CD4-positive, alpha-beta T cell (primary cell): ENCODE results near the gene TBX4. TPM values are rescaled to one million over a fixed set of nuclear protein-coding genes. Genes with fewer than 3 reads are reported as not detected.

Experiments
- ATAC-seq: fragments of 200-7000 bp; cut with Tn5 transposase; one replicate; pipeline ENCODE4 v1.10.0; 2022; ENCODE audit warnings: mild to moderate bottlenecking; ENCODE audit not compliant: poor library complexity
- CTCF ChIA-PET: fragments of 350-600 bp; sonication (Branson Sonifier 250); formaldehyde crosslinking; loops from one replicate; lab custom pipeline; 2021; ENCODE audit warnings: antibody characterized with exemption, inconsistent platforms; lab: Charles Lee
- POLR2A ChIA-PET: fragments of 350-600 bp; sonication (Branson Sonifier 250); formaldehyde crosslinking; loops from one replicate; lab custom pipeline; 2021; ENCODE audit warnings: antibody characterized with exemption, inconsistent platforms; lab: Charles Lee
- DNase-seq, 14 experiments: peaks; one replicate each; pipeline ENCODE4 v3.0.0-alpha.2; 2013 to 2020; ENCODE audit warnings: mixed read lengths in 2 of 14
- H3K27ac ChIP-seq, 2 donors: one replicate each; pipeline versions ENCODE4 v1.5.1 to v1.7.0; 2013; ENCODE audit warnings: low read length in 2 of 2, low read depth in 1 of 2, mild to moderate bottlenecking in 1 of 2
- H3K27me3 ChIP-seq, 2 experiments: 1 replicate in 1 of 2; 2 replicates in 1 of 2; pipeline versions ENCODE4 v1.6.1 to v1.7.0; 2013; ENCODE audit warnings: low read length in 2 of 2, control low read depth in 1 of 2, mild to moderate bottlenecking in 1 of 2, moderate library complexity in 1 of 2; ENCODE audit not compliant: insufficient read depth in 2 of 2, control insufficient read depth in 1 of 2
- H3K36me3 ChIP-seq: one replicate; pipeline ENCODE4 v1.6.1; 2013; ENCODE audit warnings: low read length, control low read depth; ENCODE audit not compliant: insufficient read depth
- H3K4me1 ChIP-seq: one replicate; pipeline ENCODE4 v1.6.1; 2013; ENCODE audit warnings: low read length, control low read depth; ENCODE audit not compliant: insufficient read depth
- H3K4me3 ChIP-seq: one replicate; pipeline ENCODE4 v1.5.1; 2013; ENCODE audit warnings: mild to moderate bottlenecking, low read length, moderate library complexity
- H3K9me3 ChIP-seq, 2 experiments: 1 replicate in 1 of 2; 2 replicates in 1 of 2; pipeline versions ENCODE4 v1.6.1 to v1.7.0; 2013; ENCODE audit warnings: low read length in 2 of 2, mild to moderate bottlenecking in 2 of 2, control low read depth in 1 of 2, moderate library complexity in 1 of 2; ENCODE audit not compliant: control insufficient read depth in 1 of 2, insufficient read depth in 1 of 2
- H3K27ac Mint-ChIP-seq: one replicate; pipeline ENCODE4 v1.8.0; 2020; ENCODE audit warnings: mixed read lengths
- H3K27me3 Mint-ChIP-seq: one replicate; pipeline ENCODE4 v1.8.0; 2021; ENCODE audit warnings: mixed read lengths
- H3K36me3 Mint-ChIP-seq: one replicate; pipeline ENCODE4 v1.8.0; 2021; ENCODE audit warnings: low read depth, mixed read lengths
- H3K4me1 Mint-ChIP-seq: one replicate; pipeline ENCODE4 v1.8.0; 2021; ENCODE audit warnings: low read depth, mixed read lengths
- H3K4me3 Mint-ChIP-seq: one replicate; pipeline ENCODE4 v1.8.0; 2020; ENCODE audit warnings: mild to moderate bottlenecking, mixed read lengths
- H3K9me3 Mint-ChIP-seq: one replicate; pipeline ENCODE4 v1.8.0; 2020; ENCODE audit warnings: mixed read lengths
- intact Hi-C, 2 experiments: fragments of 100-400 bp; cut with DNase I in 1 of 2; cut with micrococcal nuclease in 1 of 2; formaldehyde crosslinking; loops; one replicate each; pipeline versions ENCODE4 v1.15.1 to v1.9.0; 2023 to 2025; cut with DNase I, micrococcal nuclease
- total RNA-seq, 174 experiments: library from RNA in 2 of 174; stranded (reverse) in 2 of 174; gene quantifications; one replicate each; pipeline ENCODE4 v1.2.3 and lab custom pipeline; 2021 to 2026
- TF ChIP-seq, protein P1 (sequence below): fragments of 200-600 bp; IDR thresholded peaks from one replicate; pipeline ENCODE4 v1.8.0; 2022; ENCODE audit warnings: antibody characterized with exemption, mild to moderate bottlenecking

Gene TBX4
- total RNA-seq, 2 experiments from 2014 or later = not detected

GRCh38 chr17:61511480-61512182 is 59.4 kb downstream of the TBX4 start:
- CTCF ChIA-PET = no interaction called here
- no peak for DNase-seq

DNA sequence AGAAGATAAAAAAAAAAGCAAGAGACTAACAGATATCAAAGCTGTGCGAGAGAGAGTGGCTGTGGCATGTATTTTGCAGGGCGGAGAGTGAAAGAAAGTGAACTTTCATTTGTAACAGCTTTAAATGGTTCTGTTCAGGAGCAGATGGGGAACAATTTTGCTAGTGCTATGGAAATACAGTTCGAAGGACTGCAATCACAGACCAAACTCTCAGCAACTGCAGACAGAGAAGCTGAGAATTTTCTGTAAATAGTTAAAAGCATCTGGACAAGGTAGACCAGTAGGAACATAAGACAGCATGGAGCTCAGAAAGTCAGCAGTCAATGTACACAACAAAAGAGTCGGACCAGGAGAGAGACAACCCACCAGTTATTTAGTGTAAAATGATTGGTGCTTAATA is 62.3 kb downstream of the TBX4 start:
- no peak overlapping the region for H3K27ac Mint-ChIP-seq

More at GRCh38 chr17:61511480-61512182, 59.4 kb downstream of the TBX4 start:
- no peak for ATAC-seq
- no peaks in the 10 kb centered on the region for H3K9me3 ChIP-seq
- H3K9me3 Mint-ChIP-seq = no peaks in the 10 kb centered on the region
- H3K4me3 ChIP-seq = no peak overlapping the region
- H3K27ac ChIP-seq = no peak overlapping the region
- no peaks in the 10 kb centered on the region for H3K36me3 ChIP-seq
- H3K27me3 ChIP-seq = no peaks in the 10 kb centered on the region
- no peaks in the 10 kb centered on the region for H3K36me3 Mint-ChIP-seq
- POLR2A ChIA-PET = interaction anchor here (0.5 kb wide), 1 partner anchor 13 kb away, joined by 3 read pairs; no protein-coding TSS in a partner anchor
- no peaks in the 10 kb centered on the region for H3K4me1 Mint-ChIP-seq
- intact Hi-C loops = no loop called here
- H3K27me3 Mint-ChIP-seq = peaks cover 44% of the 10 kb centered on the region
- TF ChIP-seq, protein P1, sequence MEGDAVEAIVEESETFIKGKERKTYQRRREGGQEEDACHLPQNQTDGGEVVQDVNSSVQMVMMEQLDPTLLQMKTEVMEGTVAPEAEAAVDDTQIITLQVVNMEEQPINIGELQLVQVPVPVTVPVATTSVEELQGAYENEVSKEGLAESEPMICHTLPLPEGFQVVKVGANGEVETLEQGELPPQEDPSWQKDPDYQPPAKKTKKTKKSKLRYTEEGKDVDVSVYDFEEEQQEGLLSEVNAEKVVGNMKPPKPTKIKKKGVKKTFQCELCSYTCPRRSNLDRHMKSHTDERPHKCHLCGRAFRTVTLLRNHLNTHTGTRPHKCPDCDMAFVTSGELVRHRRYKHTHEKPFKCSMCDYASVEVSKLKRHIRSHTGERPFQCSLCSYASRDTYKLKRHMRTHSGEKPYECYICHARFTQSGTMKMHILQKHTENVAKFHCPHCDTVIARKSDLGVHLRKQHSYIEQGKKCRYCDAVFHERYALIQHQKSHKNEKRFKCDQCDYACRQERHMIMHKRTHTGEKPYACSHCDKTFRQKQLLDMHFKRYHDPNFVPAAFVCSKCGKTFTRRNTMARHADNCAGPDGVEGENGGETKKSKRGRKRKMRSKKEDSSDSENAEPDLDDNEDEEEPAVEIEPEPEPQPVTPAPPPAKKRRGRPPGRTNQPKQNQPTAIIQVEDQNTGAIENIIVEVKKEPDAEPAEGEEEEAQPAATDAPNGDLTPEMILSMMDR = no peak
- H3K4me1 ChIP-seq = no peaks in the 10 kb centered on the region
- H3K27ac Mint-ChIP-seq = no peak overlapping the region
- no peak overlapping the region for H3K4me3 Mint-ChIP-seq

DNA sequence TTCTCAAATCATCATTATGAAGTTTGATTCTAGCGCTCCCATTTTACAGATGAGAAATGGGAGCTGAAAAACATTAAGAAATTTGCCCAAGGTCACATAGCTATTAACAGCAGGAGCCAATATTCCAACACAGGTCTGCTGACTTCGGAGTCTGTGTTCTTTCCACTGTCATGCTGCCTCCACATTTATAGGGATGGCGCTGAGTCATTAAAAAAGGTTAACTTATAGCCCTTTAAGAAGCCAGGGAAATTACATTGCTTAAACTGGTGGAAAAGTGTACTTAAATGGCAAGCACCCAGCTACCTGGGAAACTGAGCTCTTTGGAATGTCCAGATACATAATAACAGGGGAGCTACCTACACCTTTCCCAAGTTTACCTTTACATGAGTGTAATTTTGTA is 65.0 kb downstream of the TBX4 start:
- no peak overlapping the region for H3K4me3 ChIP-seq
- no peak overlapping the region for H3K27ac Mint-ChIP-seq

More for the DNA sequence above, 62.3 kb downstream of the TBX4 start:
- CTCF ChIA-PET = interaction anchor here (0.7 kb wide), 1 partner anchor 24 kb away, joined by 4 read pairs; no protein-coding TSS in a partner anchor
- Histone ChIP-seq H3K9me3 (no peaks in the 10 kb centered on the region), H3K4me1 (no peaks in the 10 kb centered on the region), H3K36me3 (no peaks in the 10 kb centered on the region), H3K27ac (no peak overlapping the region), H3K27me3 (no peaks in the 10 kb centered on the region), H3K4me3 (no peak overlapping the region)
- TF ChIP-seq, protein P1 = no peak
- peaks cover 37% of the 10 kb centered on the region for H3K27me3 Mint-ChIP-seq
- POLR2A ChIA-PET = no interaction called here
- ATAC-seq (no peak), DNase-seq (no peak)
- H3K4me3 Mint-ChIP-seq = no peak overlapping the region
- H3K4me1 Mint-ChIP-seq = no peaks in the 10 kb centered on the region
- H3K9me3 Mint-ChIP-seq = no peaks in the 10 kb centered on the region
- no peaks in the 10 kb centered on the region for H3K36me3 Mint-ChIP-seq
- intact Hi-C loops = no loop called here

More for the DNA sequence above, 65.0 kb downstream of the TBX4 start:
- Histone ChIP-seq H3K36me3 (no peaks in the 10 kb centered on the region), H3K4me1 (no peaks in the 10 kb centered on the region), H3K27me3 (no peaks in the 10 kb centered on the region), H3K27ac (no peak overlapping the region), H3K9me3 (no peaks in the 10 kb centered on the region)
- no peak for DNase-seq
- TF ChIP-seq, protein P1 = no peak
- Mint-ChIP-seq H3K4me3 (no peak overlapping the region), H3K27me3 (peaks cover 29% of the 10 kb centered on the region), H3K36me3 (no peaks in the 10 kb centered on the region), H3K9me3 (no peaks in the 10 kb centered on the region), H3K4me1 (no peaks in the 10 kb centered on the region)
- CTCF ChIA-PET = no interaction called here
- no peak for ATAC-seq
- intact Hi-C loops = no loop called here
- POLR2A ChIA-PET = no interaction called here
